Keratinocyte (primary cell): ENCODE data around the gene TRIM38.

ENCODE experiments used
- EZH2 ChIP-seq: IDR thresholded peaks from one replicate; pipeline ENCODE4 v1.6.1; 2012; ENCODE audit warnings: inconsistent platforms, mild to moderate bottlenecking, low read length, moderate library complexity
- TF ChIP-seq, protein P1 (sequence below), 3 experiments: IDR thresholded peaks in 1 of 3; conservative IDR thresholded peaks in 1 of 3; optimal IDR thresholded peaks in 1 of 3; 2 replicates in 2 of 3; 3 replicates in 1 of 3; pipeline versions ENCODE3 to v1.5.1; 2011; ENCODE audit warnings: low read length in 3 of 3, mild to moderate bottlenecking in 3 of 3, moderate library complexity in 2 of 3, control low read depth in 1 of 3, inconsistent platforms in 1 of 3; ENCODE audit not compliant: insufficient read depth in 2 of 3; ENCODE audit errors: extremely low read depth in 1 of 3

DNA sequence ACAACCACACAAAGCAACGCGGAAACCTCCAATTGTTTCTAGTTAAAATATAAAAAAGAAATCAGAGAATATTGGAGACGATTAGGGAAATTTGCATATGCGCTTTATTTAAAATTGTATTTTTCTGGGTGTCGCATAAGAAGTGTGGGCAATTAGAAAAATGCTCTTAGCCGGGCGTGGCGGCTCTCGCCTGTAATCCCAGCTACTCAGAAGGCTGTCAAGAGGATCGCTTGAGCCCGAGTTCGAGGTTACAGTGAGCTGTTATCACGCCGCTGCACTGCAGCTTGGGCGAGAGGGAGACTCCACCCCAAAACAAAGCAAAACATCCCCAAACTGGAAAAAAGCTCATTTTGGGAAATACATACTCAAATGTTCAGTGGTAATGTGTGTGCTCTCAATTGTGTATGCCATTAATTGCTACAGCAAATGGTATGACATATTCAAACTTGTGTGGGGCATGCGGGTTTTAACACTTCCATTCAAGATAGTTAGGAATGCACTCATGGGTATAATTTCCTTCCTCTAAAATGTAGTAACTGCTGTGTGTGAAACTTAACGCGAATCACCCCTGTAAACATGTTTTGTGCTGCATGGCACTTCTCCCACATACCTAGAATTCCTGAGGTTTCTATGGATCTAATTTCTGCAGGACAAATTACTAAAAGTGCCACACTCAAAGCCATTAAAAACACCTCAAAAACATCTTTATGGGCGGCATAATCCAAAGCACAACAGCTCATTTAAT is 69.9 kb downstream of the TRIM38 start:
- TF ChIP-seq, protein P1, sequence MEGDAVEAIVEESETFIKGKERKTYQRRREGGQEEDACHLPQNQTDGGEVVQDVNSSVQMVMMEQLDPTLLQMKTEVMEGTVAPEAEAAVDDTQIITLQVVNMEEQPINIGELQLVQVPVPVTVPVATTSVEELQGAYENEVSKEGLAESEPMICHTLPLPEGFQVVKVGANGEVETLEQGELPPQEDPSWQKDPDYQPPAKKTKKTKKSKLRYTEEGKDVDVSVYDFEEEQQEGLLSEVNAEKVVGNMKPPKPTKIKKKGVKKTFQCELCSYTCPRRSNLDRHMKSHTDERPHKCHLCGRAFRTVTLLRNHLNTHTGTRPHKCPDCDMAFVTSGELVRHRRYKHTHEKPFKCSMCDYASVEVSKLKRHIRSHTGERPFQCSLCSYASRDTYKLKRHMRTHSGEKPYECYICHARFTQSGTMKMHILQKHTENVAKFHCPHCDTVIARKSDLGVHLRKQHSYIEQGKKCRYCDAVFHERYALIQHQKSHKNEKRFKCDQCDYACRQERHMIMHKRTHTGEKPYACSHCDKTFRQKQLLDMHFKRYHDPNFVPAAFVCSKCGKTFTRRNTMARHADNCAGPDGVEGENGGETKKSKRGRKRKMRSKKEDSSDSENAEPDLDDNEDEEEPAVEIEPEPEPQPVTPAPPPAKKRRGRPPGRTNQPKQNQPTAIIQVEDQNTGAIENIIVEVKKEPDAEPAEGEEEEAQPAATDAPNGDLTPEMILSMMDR (optimal IDR thresholded peaks at IDR 0.05 in 1 of 3, IDR thresholded peaks at IDR 0.05 in 1 of 3, conservative IDR thresholded peaks at IDR 0.05 in 1 of 3; ENCODE audit: extremely low read depth in 1 of 3, insufficient read depth in 2 of 3, low read length in 3 of 3), result no peak
- no peak for TF ChIP-seq EZH2
